CD4-positive, alpha-beta memory T cell (primary cell): Measurements from ENCODE around the gene KLF4. TPM values are rescaled to one million over a fixed set of nuclear protein-coding genes. Genes with fewer than 3 reads are reported as not detected.
"Not testable (repeated sequence)": the region's sequence is repeated elsewhere in the genome, so short reads cannot be mapped to it uniquely, and the experiment has no call there.

Source experiments
- CTCF ChIA-PET: fragments of 350-600 bp; sonication (Branson Sonifier 250); formaldehyde crosslinking; loops from one replicate; lab custom pipeline; 2021; ENCODE audit warnings: inconsistent platforms; ENCODE audit not compliant: partially characterized antibody; lab: Charles Lee
- POLR2A ChIA-PET: fragments of 350-600 bp; sonication (Branson Sonifier 250); formaldehyde crosslinking; loops from one replicate; lab custom pipeline; 2021; ENCODE audit not compliant: partially characterized antibody; lab: Charles Lee
- DNase-seq, 5 donors: peaks; one replicate each; pipeline versions ENCODE4 v3.0.0 to v3.0.0-alpha.2; 2020 to 2022; ENCODE audit warnings: mixed read lengths in 1 of 5
- H3K27ac ChIP-seq: one replicate; pipeline ENCODE4 v1.7.0; 2013; ENCODE audit warnings: low read depth, low read length
- H3K27me3 ChIP-seq: 2 replicates; pipeline ENCODE4 v1.7.0; 2013; ENCODE audit warnings: mild to moderate bottlenecking, low read length, moderate library complexity; ENCODE audit not compliant: insufficient read depth
- H3K36me3 ChIP-seq: 2 replicates; pipeline ENCODE4 v1.7.0; 2013; ENCODE audit warnings: mild to moderate bottlenecking, low read length, moderate library complexity; ENCODE audit not compliant: insufficient read depth
- H3K4me1 ChIP-seq: 2 replicates; pipeline ENCODE4 v1.7.0; 2013; ENCODE audit warnings: mild to moderate bottlenecking, low read length, moderate library complexity; ENCODE audit not compliant: insufficient read depth
- H3K4me3 ChIP-seq, 2 donors: one replicate each; pipeline ENCODE4 v1.7.0; 2013; ENCODE audit warnings: low read length in 2 of 2, mild to moderate bottlenecking in 1 of 2
- H3K9me3 ChIP-seq, 2 donors: one replicate each; pipeline ENCODE4 v1.7.0; 2013; ENCODE audit warnings: low read length in 2 of 2, control low read depth in 1 of 2; ENCODE audit not compliant: control insufficient read depth in 1 of 2
- H3K27ac Mint-ChIP-seq, 7 donors: one replicate each; pipeline ENCODE4 v1.8.0; 2020 to 2021; ENCODE audit warnings: mixed read lengths in 7 of 7, mild to moderate bottlenecking in 6 of 7, inconsistent platforms in 3 of 7, moderate library complexity in 3 of 7
- H3K27me3 Mint-ChIP-seq, 2 donors: one replicate each; pipeline ENCODE4 v1.8.0; 2020 to 2021; ENCODE audit warnings: mixed read lengths in 2 of 2
- H3K36me3 Mint-ChIP-seq, 2 donors: one replicate each; pipeline ENCODE4 v1.8.0; 2020 to 2021; ENCODE audit warnings: mixed read lengths in 2 of 2, inconsistent platforms in 1 of 2, mild to moderate bottlenecking in 1 of 2
- H3K4me1 Mint-ChIP-seq, 4 donors: one replicate each; pipeline ENCODE4 v1.8.0; 2020 to 2021; ENCODE audit warnings: mixed read lengths in 4 of 4, mild to moderate bottlenecking in 1 of 4
- H3K4me3 Mint-ChIP-seq, 8 donors: one replicate each; pipeline ENCODE4 v1.8.0; 2020 to 2021; ENCODE audit warnings: mixed read lengths in 8 of 8, mild to moderate bottlenecking in 7 of 8, moderate library complexity in 6 of 8, inconsistent platforms in 3 of 8
- H3K9me3 Mint-ChIP-seq, 8 donors: one replicate each; pipeline ENCODE4 v1.8.0; 2020 to 2021; ENCODE audit warnings: mixed read lengths in 8 of 8, mild to moderate bottlenecking in 5 of 8, inconsistent platforms in 3 of 8, moderate library complexity in 1 of 8
- intact Hi-C: fragments of 100-400 bp; cut with micrococcal nuclease; formaldehyde crosslinking; loops from one replicate; pipeline ENCODE4 v1.15.1; 2023
- polyA plus RNA-seq, 2 donors: library from polyadenylated mRNA; unstranded; fragments of 300-500 nt; fragmentation: Illumina TruSeq; gene quantifications; one replicate each; pipeline ENCODE4 v1.2.3, GENCODE V29; 2021
- total RNA-seq, 2 experiments: library from RNA; stranded (reverse); gene quantifications; one replicate each; pipeline ENCODE4 v1.2.3, GENCODE V29; 2021

The KLF4 gene
- total and polyA plus RNA-seq, 4 experiments from 2014 or later: 0.19 to 0.79 TPM; not detected in 2

- Histone ChIP-seq H3K36me3 (no peaks in the 10 kb centered on the region), H3K4me1 (peaks cover 25% of the 10 kb centered on the region), H3K27me3 (peaks cover 4% of the 10 kb centered on the region), H3K4me3 (no peak overlapping the region), H3K27ac (no peak overlapping the region), H3K9me3 (no peaks in the 10 kb centered on the region)
- Mint-ChIP-seq H3K4me1 (peaks cover 3 to 23% (median 9%) of the 10 kb centered on the region in 4 donors), H3K36me3 (no peaks in the 10 kb centered on the region), H3K9me3 (peaks cover 0 to 8% (median 0%) of the 10 kb centered on the region in 8 donors), H3K4me3 (peak overlapping the region in 4 of 8 donors; percentile 9 to 37 (median 12)), H3K27ac (no peak overlapping the region), H3K27me3 (peaks cover 22 to 33% of the 10 kb centered on the region in 2 donors)
- ChIA-PET CTCF (no interaction called here), POLR2A (no interaction called here)
- intact Hi-C loops: no loop called here
- DNase-seq: no peak
These were observed 2.9 kb upstream of the KLF4 start for GRCh38 chr9:107492381-107492970.

DNA sequence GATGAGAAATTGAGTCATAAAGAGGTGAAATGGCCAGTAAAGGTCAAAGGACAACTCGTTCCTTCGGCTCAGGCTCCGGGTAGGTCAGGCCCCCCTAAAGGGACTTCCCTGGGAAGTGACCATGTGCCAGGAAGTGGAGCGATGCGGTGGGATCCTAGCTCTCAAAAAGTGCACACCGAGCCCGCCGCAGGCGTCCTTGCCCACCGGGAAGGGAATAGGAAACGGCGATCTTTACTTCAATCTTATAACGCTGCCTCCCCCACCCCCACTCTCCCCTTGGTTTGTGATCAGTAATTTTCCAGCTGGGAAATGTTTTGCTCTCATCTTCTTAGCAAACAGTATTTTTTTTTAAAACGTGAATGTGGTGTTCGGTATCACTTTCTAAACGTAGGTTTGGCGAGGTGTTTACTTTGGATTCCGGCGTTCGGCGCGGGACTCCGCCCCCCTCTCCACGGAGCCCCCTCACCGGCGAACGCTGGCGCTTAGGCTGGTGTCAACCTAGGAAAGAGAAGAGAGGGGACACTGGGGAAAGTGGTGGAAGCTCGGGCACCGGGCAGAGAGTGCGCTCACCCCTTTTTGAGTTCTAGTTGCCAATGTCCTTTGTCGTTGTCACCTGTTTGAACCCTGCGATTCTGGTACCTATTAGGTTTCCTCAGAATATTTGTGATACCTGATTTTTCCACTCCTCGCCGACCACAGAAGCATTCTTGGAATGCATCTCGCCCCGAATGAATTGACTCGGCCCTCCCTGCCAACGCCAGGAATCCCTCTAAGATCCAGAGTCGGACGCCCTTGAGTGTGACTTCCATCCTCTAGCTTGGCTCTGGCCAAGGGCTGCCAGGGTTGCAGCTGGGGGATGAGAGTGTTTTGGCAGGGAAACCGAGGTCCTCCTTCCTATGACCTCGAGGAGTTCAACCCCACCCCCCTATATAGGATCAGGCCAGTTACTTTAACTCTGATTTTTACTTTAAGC lies 1.8 kb upstream of the KLF4 start:
- Mint-ChIP-seq H3K9me3 (peaks cover 0 to 8% (median 0%) of the 10 kb centered on the region in 8 donors), H3K27ac (peak overlapping the region in 1 of 7 donors; percentile 46), H3K4me1 (peaks cover 3 to 28% (median 9%) of the 10 kb centered on the region in 4 donors), H3K36me3 (no peaks in the 10 kb centered on the region), H3K4me3 (peak overlapping the region in 7 of 8 donors; percentile 28 to 80 (median 64)), H3K27me3 (peaks cover 22 to 35% of the 10 kb centered on the region in 2 donors)
- Histone ChIP-seq H3K27me3 (peaks cover 4% of the 10 kb centered on the region), H3K27ac (no peak overlapping the region), H3K4me1 (peaks cover 25% of the 10 kb centered on the region), H3K36me3 (no peaks in the 10 kb centered on the region), H3K4me3 (no peak overlapping the region), H3K9me3 (no peaks in the 10 kb centered on the region)
- no peak for DNase-seq
- CTCF ChIA-PET: no interaction called here
- POLR2A ChIA-PET: no interaction called here
- intact Hi-C loops: no loop called here

DNA sequence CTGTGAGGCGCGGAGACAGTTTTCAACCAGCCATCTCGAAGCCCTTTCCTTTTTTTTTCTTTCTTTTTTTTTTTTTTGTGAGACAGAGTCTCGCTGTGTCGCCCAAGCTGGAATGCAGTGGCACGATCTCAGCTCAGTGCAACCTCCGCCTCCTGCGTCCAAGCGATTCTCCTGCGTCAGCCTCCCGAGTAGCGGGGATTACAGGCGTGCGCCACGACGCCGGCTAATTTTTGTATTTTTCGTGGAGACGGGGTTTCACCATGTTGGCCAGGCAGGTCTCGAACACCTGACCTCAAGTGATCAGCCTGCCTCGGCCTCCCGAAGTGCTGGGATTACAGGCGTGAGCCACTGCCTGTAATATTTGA lies 1.0 kb upstream of the KLF4 start:
- H3K27ac Mint-ChIP-seq: peak overlapping the region in 6 of 7 donors; percentile 47 to 83 (median 72)
- H3K36me3 Mint-ChIP-seq, intact Hi-C loops, POLR2A ChIA-PET, H3K27ac ChIP-seq, H3K27me3 ChIP-seq, H3K4me3 ChIP-seq, H3K36me3 ChIP-seq, H3K9me3 Mint-ChIP-seq, DNase-seq, H3K9me3 ChIP-seq: not testable (repeated sequence)
- CTCF ChIA-PET: interaction anchor here (0.8 kb wide), 1 partner anchor 62 kb away, joined by 3 read pairs; no protein-coding TSS in a partner anchor
- H3K27me3 Mint-ChIP-seq: peaks cover 23 to 32% of the 10 kb centered on the region in 2 donors
- peak overlapping the region; percentile 64 to 80 (median 74) for H3K4me3 Mint-ChIP-seq
- peaks cover 25% of the 10 kb centered on the region for H3K4me1 ChIP-seq
- peaks cover 3 to 28% (median 9%) of the 10 kb centered on the region in 4 donors for H3K4me1 Mint-ChIP-seq

- H3K27ac ChIP-seq: no peak overlapping the region
- DNase-seq: no peak
- H3K27me3 ChIP-seq: peaks cover 4% of the 10 kb centered on the region
- H3K4me1 ChIP-seq: peaks cover 25% of the 10 kb centered on the region
- Mint-ChIP-seq H3K36me3 (no peaks in the 10 kb centered on the region), H3K9me3 (peaks cover 0 to 8% (median 0%) of the 10 kb centered on the region in 8 donors), H3K4me3 (peak overlapping the region; percentile 57 to 78 (median 68)), H3K27ac (peak overlapping the region in 2 of 7 donors; percentile 29 to 79), H3K4me1 (peaks cover 3 to 28% (median 9%) of the 10 kb centered on the region in 4 donors), H3K27me3 (peaks cover 23 to 27% of the 10 kb centered on the region in 2 donors)
- H3K4me3 ChIP-seq: no peak overlapping the region
- H3K9me3 ChIP-seq: no peaks in the 10 kb centered on the region
- intact Hi-C loops: no loop called here
- POLR2A ChIA-PET: interaction anchor here (1.0 kb wide), 1 partner anchor 67 kb away, joined by 3 read pairs; no protein-coding TSS in a partner anchor
- no peaks in the 10 kb centered on the region for H3K36me3 ChIP-seq
- CTCF ChIA-PET: no interaction called here
These were observed 360 bp downstream of the KLF4 start for GRCh38 chr9:107489144-107489673.

DNA sequence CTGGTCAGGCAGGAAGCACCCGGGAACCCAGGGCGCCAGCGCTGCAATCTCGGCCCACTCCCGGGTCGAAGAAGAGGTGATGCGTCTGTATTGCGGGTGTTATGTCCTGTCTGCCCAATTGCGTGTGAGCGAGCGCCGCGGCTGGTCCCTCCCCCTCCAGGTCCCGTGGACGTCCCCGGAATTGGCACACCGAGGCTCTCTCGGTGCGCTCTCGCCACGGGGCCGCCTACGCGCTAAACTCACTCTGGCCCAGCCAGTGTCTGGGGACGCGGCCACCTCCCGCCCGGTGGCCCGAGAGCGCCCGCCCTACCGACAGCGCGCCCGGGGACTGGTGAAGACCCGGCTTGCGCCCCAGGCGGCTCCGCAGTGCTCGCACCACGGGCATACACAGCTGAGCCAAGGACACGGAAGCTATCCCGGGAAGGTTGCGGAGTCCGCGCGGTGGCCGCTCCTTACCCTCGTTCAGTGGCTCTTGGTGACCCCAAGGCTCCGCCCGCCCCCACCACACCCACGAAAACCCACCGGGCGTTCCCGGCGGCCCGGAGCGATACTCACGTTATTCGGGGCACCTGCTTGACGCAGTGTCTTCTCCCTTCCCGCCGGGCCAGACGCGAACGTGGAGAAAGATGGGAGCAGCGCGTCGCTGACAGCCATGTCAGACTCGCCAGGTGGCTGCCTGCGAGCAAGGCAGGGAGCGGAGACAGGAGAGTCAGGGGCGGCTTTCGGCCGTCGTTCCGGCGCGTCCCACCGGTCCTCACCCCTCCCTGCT lies 1.0 kb downstream of the KLF4 start:
- ChIA-PET POLR2A (no interaction called here), CTCF (no interaction called here)
- peak overlapping the region in 2 of 7 donors; percentile 29 to 79 for H3K27ac Mint-ChIP-seq
- H3K4me1 Mint-ChIP-seq: peaks cover 3 to 28% (median 9%) of the 10 kb centered on the region in 4 donors
- H3K27me3 Mint-ChIP-seq: peaks cover 21 to 23% of the 10 kb centered on the region in 2 donors
- H3K27ac ChIP-seq: no peak overlapping the region
- intact Hi-C loops: no loop called here
- peak overlapping the region; percentile 57 to 78 (median 68) for H3K4me3 Mint-ChIP-seq
- H3K36me3 ChIP-seq: no peaks in the 10 kb centered on the region
- peaks cover 0 to 8% (median 0%) of the 10 kb centered on the region in 8 donors for H3K9me3 Mint-ChIP-seq
- peaks cover 4% of the 10 kb centered on the region for H3K27me3 ChIP-seq
- DNase-seq: peak in 2 of 5 donors; percentile 5 to 23
- H3K9me3 ChIP-seq: no peaks in the 10 kb centered on the region
- peaks cover 25% of the 10 kb centered on the region for H3K4me1 ChIP-seq
- no peaks in the 10 kb centered on the region for H3K36me3 Mint-ChIP-seq
- H3K4me3 ChIP-seq: no peak overlapping the region

- H3K9me3 Mint-ChIP-seq: peaks cover 0 to 8% (median 0%) of the 10 kb centered on the region in 8 donors
- CTCF ChIA-PET: no interaction called here
- intact Hi-C loops: no loop called here
These were observed 1.8 kb downstream of the KLF4 start for GRCh38 chr9:107487521-107488374.

More at GRCh38 chr9:107487521-107488374, 1.8 kb downstream of the KLF4 start:
- Histone ChIP-seq H3K27me3 (peaks cover 4% of the 10 kb centered on the region), H3K27ac (no peak overlapping the region), H3K4me3 (no peak overlapping the region), H3K9me3 (no peaks in the 10 kb centered on the region), H3K36me3 (no peaks in the 10 kb centered on the region), H3K4me1 (peaks cover 25% of the 10 kb centered on the region)
- peaks cover 3 to 28% (median 9%) of the 10 kb centered on the region in 4 donors for H3K4me1 Mint-ChIP-seq
- POLR2A ChIA-PET: no interaction called here
- no peak overlapping the region for H3K27ac Mint-ChIP-seq
- DNase-seq: peak in 1 of 5 donors; percentile 4
- H3K27me3 Mint-ChIP-seq: peaks cover 23 to 25% of the 10 kb centered on the region in 2 donors
- H3K4me3 Mint-ChIP-seq: peak overlapping the region in 3 of 8 donors; percentile 17 to 46 (median 33)
- no peaks in the 10 kb centered on the region for H3K36me3 Mint-ChIP-seq
